Astrocyte of the cerebellum (primary cell): ENCODE results near the gene TP53RK.

ENCODE experiments used
- DNase-seq: peaks from one replicate; pipeline ENCODE4 v3.0.0-alpha.2; 2011; ENCODE audit warnings: low read depth
- H3K4me3 ChIP-seq: 2 replicates; pipeline ENCODE4 v1.5.1; 2011; ENCODE audit warnings: mild to moderate bottlenecking, low read depth, low read length, moderate library complexity
- in situ Hi-C: cut with HindIII; loops from 2 replicates; pipeline ENCODE4 v1.10.0; 2017; ENCODE audit warnings: low sequenced_read_pairs
- TF ChIP-seq, protein P1 (sequence below): IDR thresholded peaks from 2 replicates; pipeline ENCODE4 v1.5.1; 2012; ENCODE audit warnings: low read length, low read depth, moderate library complexity, mild to moderate bottlenecking; ENCODE audit errors: missing control alignments

Gene TP53RK

DNA sequence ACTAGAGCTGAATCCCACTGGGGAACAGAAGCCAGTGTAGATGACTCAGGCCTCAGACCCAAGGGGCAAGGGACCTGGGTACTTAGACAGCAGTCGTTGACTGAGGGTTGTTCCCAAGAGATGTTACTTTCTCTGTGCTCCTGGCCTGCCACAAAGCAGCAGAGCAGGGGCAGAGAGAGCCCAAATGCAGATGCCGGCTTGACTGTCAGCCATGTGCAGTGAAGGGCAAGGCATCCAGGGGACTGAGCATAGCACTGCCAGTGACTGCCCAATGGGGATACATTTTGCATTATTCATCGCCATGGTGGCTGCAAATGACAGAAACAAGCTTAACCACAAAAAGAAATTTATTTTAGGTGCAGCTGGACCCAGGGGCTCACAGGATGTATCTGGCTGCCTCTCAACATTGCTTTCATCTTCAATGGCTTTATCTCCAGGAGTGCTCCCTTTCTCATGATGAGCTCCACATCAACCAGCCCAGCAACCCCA, 7.6 kb upstream of the TP53RK start:
- H3K4me3 ChIP-seq: no peak overlapping the region
- no peak for DNase-seq
- TF ChIP-seq, protein P1, sequence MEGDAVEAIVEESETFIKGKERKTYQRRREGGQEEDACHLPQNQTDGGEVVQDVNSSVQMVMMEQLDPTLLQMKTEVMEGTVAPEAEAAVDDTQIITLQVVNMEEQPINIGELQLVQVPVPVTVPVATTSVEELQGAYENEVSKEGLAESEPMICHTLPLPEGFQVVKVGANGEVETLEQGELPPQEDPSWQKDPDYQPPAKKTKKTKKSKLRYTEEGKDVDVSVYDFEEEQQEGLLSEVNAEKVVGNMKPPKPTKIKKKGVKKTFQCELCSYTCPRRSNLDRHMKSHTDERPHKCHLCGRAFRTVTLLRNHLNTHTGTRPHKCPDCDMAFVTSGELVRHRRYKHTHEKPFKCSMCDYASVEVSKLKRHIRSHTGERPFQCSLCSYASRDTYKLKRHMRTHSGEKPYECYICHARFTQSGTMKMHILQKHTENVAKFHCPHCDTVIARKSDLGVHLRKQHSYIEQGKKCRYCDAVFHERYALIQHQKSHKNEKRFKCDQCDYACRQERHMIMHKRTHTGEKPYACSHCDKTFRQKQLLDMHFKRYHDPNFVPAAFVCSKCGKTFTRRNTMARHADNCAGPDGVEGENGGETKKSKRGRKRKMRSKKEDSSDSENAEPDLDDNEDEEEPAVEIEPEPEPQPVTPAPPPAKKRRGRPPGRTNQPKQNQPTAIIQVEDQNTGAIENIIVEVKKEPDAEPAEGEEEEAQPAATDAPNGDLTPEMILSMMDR: no peak
- in situ Hi-C loops: no loop called here

DNA sequence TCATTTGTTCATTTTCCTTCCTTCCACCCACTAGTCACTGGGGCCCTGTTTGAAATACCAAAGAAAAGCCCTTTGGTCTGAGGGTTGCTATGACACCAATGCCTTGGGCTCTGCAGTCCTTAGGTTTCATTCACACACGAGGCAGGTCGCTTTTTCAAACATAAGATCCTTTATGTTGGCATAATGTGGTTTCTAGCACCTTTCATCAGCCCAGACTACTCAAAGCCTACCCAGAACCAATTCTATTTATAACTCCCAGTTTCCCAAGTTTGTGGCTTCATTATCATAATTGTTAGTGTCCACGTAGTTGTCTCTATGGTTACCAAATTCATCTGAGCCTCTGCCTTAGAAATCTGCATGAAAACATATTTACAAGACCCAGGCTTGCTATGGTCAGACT, 6.6 kb upstream of the TP53RK start:
- TF ChIP-seq, protein P1: no peak
- DNase-seq: peak; percentile 57

DNA sequence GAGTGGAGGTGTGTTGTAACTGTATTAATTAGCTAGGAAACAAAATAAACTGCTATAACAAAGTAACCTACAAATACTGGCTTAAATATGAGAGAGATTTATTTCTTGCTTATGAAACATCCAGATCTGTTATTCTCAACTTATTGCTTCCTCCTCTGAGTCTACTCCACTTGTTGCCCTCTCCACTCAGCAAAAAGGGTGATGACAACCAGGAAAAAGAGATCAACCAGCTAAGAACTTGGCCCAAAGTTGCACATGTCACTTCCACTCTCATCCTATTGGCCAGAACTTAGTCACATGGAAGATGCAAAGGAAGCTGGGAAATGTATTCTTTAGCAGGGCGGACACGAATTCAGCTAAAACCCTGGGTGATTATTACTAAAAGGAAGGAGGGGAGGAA, 5.2 kb upstream of the TP53RK start:
- no peak overlapping the region for H3K4me3 ChIP-seq
- no peak for DNase-seq
- TF ChIP-seq, protein P1: no peak
- in situ Hi-C loops: no loop called here

More for the DNA sequence above, 6.6 kb upstream of the TP53RK start:
- no peak overlapping the region for H3K4me3 ChIP-seq
- in situ Hi-C loops: no loop called here

DNA sequence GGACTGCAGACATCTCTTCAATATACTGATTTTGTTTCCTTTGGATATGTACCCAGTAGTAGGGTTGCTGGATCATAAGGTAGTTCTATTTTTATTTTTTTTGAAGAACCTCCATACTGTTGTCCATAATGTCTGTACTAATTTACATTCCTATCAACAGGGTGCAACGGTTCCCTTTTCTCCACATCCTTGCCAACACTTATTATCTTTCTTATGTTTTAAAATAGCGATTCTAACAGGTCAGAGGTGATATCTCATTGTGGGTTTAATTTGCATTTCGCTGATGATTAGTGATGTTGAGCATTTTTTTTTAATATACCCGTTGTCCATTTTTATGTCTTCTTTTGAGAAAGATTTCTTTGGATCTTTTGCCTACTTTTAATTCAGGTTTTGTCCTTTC, 2.0 kb upstream of the TP53RK start:
- DNase-seq: no peak
- TF ChIP-seq, protein P1: no peak
- in situ Hi-C loops: no loop called here
- no peak overlapping the region for H3K4me3 ChIP-seq

DNA sequence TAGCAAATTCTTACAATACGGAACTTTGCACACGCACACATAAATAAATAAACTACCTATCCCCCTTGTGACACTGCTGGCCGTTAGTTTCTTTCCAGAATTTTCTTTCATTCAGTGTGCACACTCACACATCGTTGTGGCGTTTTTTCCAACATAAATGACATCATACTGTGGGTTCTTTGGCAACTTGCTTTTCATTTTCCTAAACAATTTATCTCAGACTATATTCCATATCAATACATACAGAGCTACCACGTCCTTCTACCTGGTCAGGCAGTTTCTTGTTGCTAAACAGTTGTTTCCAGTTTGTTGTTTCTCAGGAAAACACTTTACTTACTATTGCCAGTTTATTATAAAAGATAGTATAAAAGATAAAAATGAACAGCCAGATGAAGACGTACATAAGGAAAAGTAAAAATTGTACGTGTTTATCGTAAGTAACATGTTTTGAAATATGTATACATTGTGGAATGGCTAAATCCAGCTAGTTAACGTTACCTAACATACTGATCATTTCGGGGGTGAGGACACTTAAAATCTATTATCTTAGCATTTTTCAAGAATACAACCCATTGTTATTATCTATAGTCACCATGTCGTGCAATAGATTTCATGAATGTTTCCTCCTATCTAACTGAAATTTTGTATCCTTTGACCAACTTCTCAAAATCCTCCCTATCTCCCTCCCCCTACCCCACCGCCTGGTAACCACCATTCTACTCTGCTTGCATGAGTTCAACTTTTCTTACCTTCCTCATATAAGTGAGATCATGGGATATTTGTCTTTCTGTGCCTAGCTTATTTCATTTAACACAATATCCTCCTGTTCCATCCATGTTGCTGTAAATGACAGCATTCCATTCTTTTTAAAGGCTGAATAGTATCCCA, 1.2 kb upstream of the TP53RK start:
- TF ChIP-seq, protein P1: no peak
- DNase-seq: no peak
- in situ Hi-C loops: no loop called here
- H3K4me3 ChIP-seq: peak overlapping the region; percentile 61

DNA sequence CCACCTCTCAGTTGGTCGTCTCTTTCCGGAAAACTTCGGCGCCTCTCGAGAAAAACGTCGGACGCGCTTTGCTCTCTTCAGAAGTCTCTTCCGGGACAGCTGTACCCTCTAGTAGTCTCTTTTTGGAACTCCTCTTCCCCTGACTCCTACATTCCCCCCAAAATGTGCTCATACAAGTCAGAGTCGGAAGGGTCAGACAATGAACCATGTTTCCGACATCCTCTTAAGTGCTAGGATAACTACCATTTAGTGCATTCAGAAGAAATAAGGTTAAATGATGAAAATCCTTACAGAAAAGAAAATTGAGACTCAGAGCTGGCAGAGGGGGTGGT, 476 bp upstream of the TP53RK start:
- peak overlapping the region; percentile 61 for H3K4me3 ChIP-seq
- no peak for DNase-seq
- TF ChIP-seq, protein P1: no peak
- in situ Hi-C loops: no loop called here
